SK-N-SH (cell line): ENCODE measurements around the gene ANKMY1. TPM values are rescaled to one million over a fixed set of nuclear protein-coding genes. Genes with fewer than 3 reads are reported as not detected.

Experiments used
- CTCF ChIA-PET: fragments of 300-600, 350-600 bp; formaldehyde crosslinking; extraction: SDS; loops from one replicate; lab custom pipeline; 2021; lab: Yijun Ruan, JAX
- POLR2A ChIA-PET: fragments of 350-600 bp; sonication (Branson Sonifier 250); formaldehyde crosslinking; extraction: SDS; loops from one replicate; lab custom pipeline; 2020; ENCODE audit warnings: antibody characterized with exemption, inconsistent platforms; lab: Yijun Ruan, JAX
- DNase-seq: peaks from one replicate; pipeline ENCODE4 v3.0.0; 2012
- H2AFZ ChIP-seq: fragments of 200-600 bp; sonication (generic); 2 replicates; pipeline ENCODE4 v1.8.1; 2016; ENCODE audit warnings: antibody characterized with exemption, mild to moderate bottlenecking, low read depth
- H3F3A ChIP-seq: fragments of 200-600 bp; sonication (generic); replicated peaks from 2 replicates; pipeline ENCODE3; 2016; ENCODE audit warnings: antibody characterized with exemption, mild to moderate bottlenecking; ENCODE audit not compliant: insufficient read depth
- H3K27ac ChIP-seq, 2 experiments: fragments of 200-500 bp in 1 of 2; fragments of 200-600 bp in 1 of 2; sonication (Bioruptor generic) in 1 of 2; sonication (generic), shearing (Covaris generic) in 1 of 2; 2 replicates each; pipeline versions ENCODE4 v1.5.1 to v1.6.1; 2014 to 2016; ENCODE audit warnings: low read depth in 2 of 2, inconsistent platforms in 1 of 2, low read length in 1 of 2, mild to moderate bottlenecking in 1 of 2, mixed read lengths in 1 of 2
- H3K27me3 ChIP-seq: fragments of 200-600 bp; sonication (generic), shearing (Covaris generic); 2 replicates; pipeline ENCODE4 v1.6.1; 2016; ENCODE audit warnings: mixed run types; ENCODE audit not compliant: insufficient read depth
- H3K36me3 ChIP-seq, 2 experiments: fragments of 200-500 bp in 1 of 2; fragments of 200-600 bp in 1 of 2; sonication (Bioruptor generic) in 1 of 2; sonication (generic) in 1 of 2; replicated peaks in 1 of 2; 2 replicates each; pipeline versions ENCODE3 to v1.5.1; 2014 to 2016; ENCODE audit warnings: low read length in 1 of 2, mild to moderate bottlenecking in 1 of 2; ENCODE audit not compliant: insufficient read depth in 2 of 2, control insufficient read depth in 1 of 2
- H3K4me1 ChIP-seq, 2 experiments: fragments of 200-500 bp in 1 of 2; fragments of 200-600 bp in 1 of 2; sonication (Bioruptor generic) in 1 of 2; sonication (generic), shearing (Covaris generic) in 1 of 2; 2 replicates each; pipeline versions ENCODE4 v1.5.1 to v1.6.1; 2014 to 2016; ENCODE audit warnings: low read depth in 1 of 2, low read length in 1 of 2, mixed run types in 1 of 2; ENCODE audit not compliant: insufficient read depth in 2 of 2, control insufficient read depth in 1 of 2
- H3K4me2 ChIP-seq: fragments of 200-600 bp; sonication (generic), shearing (Covaris generic); 2 replicates; pipeline ENCODE4 v1.6.1; 2017; ENCODE audit warnings: mixed run types
- H3K4me3 ChIP-seq, 2 experiments: fragments of 200-500 bp in 1 of 2; fragments of 200-600 bp in 1 of 2; sonication (Bioruptor generic) in 1 of 2; sonication (generic), shearing (Covaris generic) in 1 of 2; 2 replicates each; pipeline versions ENCODE4 v1.5.1 to v1.8.1; 2014 to 2016; ENCODE audit warnings: low read depth in 2 of 2, inconsistent platforms in 1 of 2, low read length in 1 of 2, mild to moderate bottlenecking in 1 of 2, mixed read lengths in 1 of 2, moderate library complexity in 1 of 2
- H3K79me2 ChIP-seq: fragments of 200-600 bp; sonication (generic); 2 replicates; pipeline ENCODE4 v1.8.1; 2017; ENCODE audit warnings: mild to moderate bottlenecking; ENCODE audit not compliant: insufficient read depth
- H3K9ac ChIP-seq: fragments of 200-600 bp; sonication (generic); 2 replicates; pipeline ENCODE4 v1.6.1; 2017; ENCODE audit warnings: mixed run types
- H3K9me2 ChIP-seq: fragments of 200-600 bp; sonication (generic); 2 replicates; pipeline ENCODE4 v1.6.1; 2017; ENCODE audit warnings: mixed run types
- H3K9me3 ChIP-seq: fragments of 200-600 bp; sonication (generic); 2 replicates; pipeline ENCODE4 v1.6.1; 2017; ENCODE audit warnings: mixed run types, mild to moderate bottlenecking, moderate library complexity
- H4K20me1 ChIP-seq: fragments of 200-600 bp; sonication (generic); 2 replicates; pipeline ENCODE4 v1.6.1; 2017; ENCODE audit warnings: mild to moderate bottlenecking, mixed run types; ENCODE audit not compliant: insufficient read depth
- CHD2 ChIP-seq: fragments of 150-350 bp; IDR thresholded peaks from 2 replicates; pipeline ENCODE4 v1.6.1; 2018; ENCODE audit warnings: low read length; ENCODE audit not compliant: partially characterized antibody
- EP300 ChIP-seq, 2 experiments: IDR thresholded peaks; 2 replicates each; pipeline versions ENCODE4 v1.4.0 to v1.6.1; 2012; ENCODE audit warnings: borderline replicate concordance in 1 of 2, low read depth in 1 of 2, low read length in 1 of 2
- FOSL2 ChIP-seq: IDR thresholded peaks from 2 replicates; pipeline ENCODE4 v1.4.0; 2012; ENCODE audit warnings: low read depth, mild to moderate bottlenecking, moderate library complexity, borderline replicate concordance
- MEF2A ChIP-seq: IDR thresholded peaks from 2 replicates; pipeline ENCODE4 v1.4.0; 2012; ENCODE audit warnings: low read depth, borderline replicate concordance
- MXI1 ChIP-seq: IDR thresholded peaks from 2 replicates; pipeline ENCODE4 v1.6.1; 2012; ENCODE audit warnings: mild to moderate bottlenecking, low read depth, low read length, improper control_type of control experiment
- NRF1 ChIP-seq: IDR thresholded peaks from 2 replicates; pipeline ENCODE4 v1.6.1; 2012; ENCODE audit warnings: low read depth, mild to moderate bottlenecking, low read length
- PBX3 ChIP-seq: IDR thresholded peaks from 2 replicates; pipeline ENCODE4; 2012
- POLR2AphosphoS5 ChIP-seq: IDR thresholded peaks from 2 replicates; pipeline ENCODE4 v1.6.1; 2012; ENCODE audit warnings: low read depth, low read length
- RFX5 ChIP-seq: IDR thresholded peaks from 2 replicates; pipeline ENCODE4 v1.6.1; 2012; ENCODE audit warnings: mild to moderate bottlenecking, improper control_type of control experiment, low read length
- SMC3 ChIP-seq: IDR thresholded peaks from 2 replicates; pipeline ENCODE4 v1.6.1; 2012; ENCODE audit warnings: low read depth, low read length, improper control_type of control experiment
- USF1 ChIP-seq: IDR thresholded peaks from 2 replicates; pipeline ENCODE4 v1.4.0; 2012; ENCODE audit warnings: low read depth, borderline replicate concordance
- YY1 ChIP-seq: IDR thresholded peaks from 2 replicates; pipeline ENCODE4 v1.4.0; 2012; ENCODE audit warnings: low read depth, mild to moderate bottlenecking
- WGBS: methylation state at CpG from one replicate; pipeline ENCODE4 v1.1.6; 2017; ENCODE audit warnings: low lambda C conversion rate; 5-methylcytosine and 5-hydroxymethylcytosine counted together
- polyA plus RNA-seq, 3 experiments: library from polyadenylated mRNA; depleted of rRNA; stranded (reverse); fragments of >200 nt; gene quantifications; 2 replicates each; pipeline ENCODE4 v1.2.3, GENCODE V29; 2012
- TF ChIP-seq, protein P1 (sequence below): IDR thresholded peaks from 2 replicates; pipeline ENCODE4 v1.4.0; 2012; ENCODE audit warnings: low read depth, borderline replicate concordance
- TF ChIP-seq, protein P2 (sequence below): fragments of 150-350 bp; IDR thresholded peaks from 2 replicates; pipeline ENCODE4 v1.6.1; 2016; ENCODE audit warnings: mild to moderate bottlenecking, low read depth, low read length

Gene ANKMY1
- polyA plus RNA-seq, 1 of the 3 experiments (the other 2 are of a cell fraction) = 12.1 TPM

DNA sequence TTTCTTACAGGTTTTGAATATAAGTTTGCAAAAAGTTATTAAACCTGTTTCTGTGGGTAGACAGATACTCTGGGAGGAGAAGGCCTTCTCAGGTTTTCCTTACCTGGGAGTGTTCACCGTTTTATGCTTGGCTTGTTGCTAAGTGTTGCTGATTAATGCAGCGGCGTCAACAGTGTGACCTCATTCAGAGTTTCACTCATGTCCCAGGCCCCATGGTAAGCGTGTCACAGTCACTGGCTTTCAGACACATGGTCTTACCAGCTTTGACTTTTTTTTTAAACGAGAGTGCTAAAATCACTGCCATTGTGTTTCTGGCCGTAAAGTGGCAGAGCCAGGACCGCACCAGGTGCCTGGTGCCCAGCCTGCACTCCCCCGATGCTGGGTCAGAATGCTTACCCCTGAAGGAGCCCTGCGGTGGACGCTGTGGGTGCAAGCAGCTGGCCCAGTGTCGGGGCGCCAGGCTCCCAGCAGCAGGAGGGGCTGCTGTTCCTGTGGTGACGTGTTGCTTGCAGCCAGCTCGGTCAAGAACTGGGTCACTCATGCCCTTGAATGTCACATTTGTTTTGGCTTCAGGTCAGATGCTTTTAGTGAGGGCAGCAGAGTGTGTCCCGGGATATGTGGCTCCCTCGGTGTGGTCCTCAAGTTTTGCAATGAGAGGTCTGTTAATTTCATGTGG is 32.2 kb upstream of the ANKMY1 start:
- Histone ChIP-seq H3K27me3 (no peaks in the 10 kb centered on the region), H3K36me3 (peaks cover 0 to 32% of the 10 kb centered on the region in 2 experiments), H3F3A (no peaks in the 10 kb centered on the region), H3K9ac (no peak overlapping the region), H3K79me2 (peaks cover 73% of the 10 kb centered on the region), H3K4me1 (peaks cover 12 to 24% of the 10 kb centered on the region in 2 experiments; a peak in 3 of 4 replicates), H4K20me1 (peaks cover 24% of the 10 kb centered on the region), H3K4me3 (no peak overlapping the region), H3K27ac (no peak overlapping the region), H2AFZ (no peak overlapping the region), H3K4me2 (no peak overlapping the region), H3K9me2 (no peaks in the 10 kb centered on the region), H3K9me3 (no peaks in the 10 kb centered on the region)
- TF ChIP-seq FOSL2 = no peak
- TF ChIP-seq, protein P1, sequence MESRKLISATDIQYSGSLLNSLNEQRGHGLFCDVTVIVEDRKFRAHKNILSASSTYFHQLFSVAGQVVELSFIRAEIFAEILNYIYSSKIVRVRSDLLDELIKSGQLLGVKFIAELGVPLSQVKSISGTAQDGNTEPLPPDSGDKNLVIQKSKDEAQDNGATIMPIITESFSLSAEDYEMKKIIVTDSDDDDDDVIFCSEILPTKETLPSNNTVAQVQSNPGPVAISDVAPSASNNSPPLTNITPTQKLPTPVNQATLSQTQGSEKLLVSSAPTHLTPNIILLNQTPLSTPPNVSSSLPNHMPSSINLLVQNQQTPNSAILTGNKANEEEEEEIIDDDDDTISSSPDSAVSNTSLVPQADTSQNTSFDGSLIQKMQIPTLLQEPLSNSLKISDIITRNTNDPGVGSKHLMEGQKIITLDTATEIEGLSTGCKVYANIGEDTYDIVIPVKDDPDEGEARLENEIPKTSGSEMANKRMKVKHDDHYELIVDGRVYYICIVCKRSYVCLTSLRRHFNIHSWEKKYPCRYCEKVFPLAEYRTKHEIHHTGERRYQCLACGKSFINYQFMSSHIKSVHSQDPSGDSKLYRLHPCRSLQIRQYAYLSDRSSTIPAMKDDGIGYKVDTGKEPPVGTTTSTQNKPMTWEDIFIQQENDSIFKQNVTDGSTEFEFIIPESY = no peak
- TF ChIP-seq USF1 = no peak
- WGBS = 87% methylated on average over 9 of the region's 16 CpGs
- ChIA-PET POLR2A (no interaction called here), CTCF (interaction anchor here (1.4 to 5.7 kb wide), 2 partner anchors 14 to 24 kb away, joined by 5 to 31 read pairs; no protein-coding TSS in a partner anchor)
- DNase-seq = no peak

DNA sequence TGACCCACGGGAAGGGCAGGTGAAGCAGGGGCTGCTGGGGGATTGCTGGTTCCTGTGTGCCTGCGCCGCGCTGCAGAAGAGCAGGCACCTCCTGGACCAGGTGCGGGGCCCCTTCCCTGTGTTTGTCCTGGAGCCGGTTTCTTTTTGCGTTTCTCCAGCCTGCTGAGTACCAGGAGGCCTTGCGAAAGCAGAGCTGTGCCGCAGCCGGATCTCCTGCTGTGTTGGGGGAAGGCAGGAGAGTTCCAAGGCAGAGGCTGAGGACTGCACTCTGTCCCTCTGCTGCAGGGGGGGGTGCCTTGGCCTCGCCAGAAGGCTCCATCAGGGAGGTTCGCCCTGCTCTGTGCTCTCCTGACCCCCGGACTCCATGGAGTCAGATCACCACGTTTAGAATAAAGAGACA is 31.6 kb upstream of the ANKMY1 start:
- no peak for TF ChIP-seq CHD2
- TF ChIP-seq, protein P2, sequence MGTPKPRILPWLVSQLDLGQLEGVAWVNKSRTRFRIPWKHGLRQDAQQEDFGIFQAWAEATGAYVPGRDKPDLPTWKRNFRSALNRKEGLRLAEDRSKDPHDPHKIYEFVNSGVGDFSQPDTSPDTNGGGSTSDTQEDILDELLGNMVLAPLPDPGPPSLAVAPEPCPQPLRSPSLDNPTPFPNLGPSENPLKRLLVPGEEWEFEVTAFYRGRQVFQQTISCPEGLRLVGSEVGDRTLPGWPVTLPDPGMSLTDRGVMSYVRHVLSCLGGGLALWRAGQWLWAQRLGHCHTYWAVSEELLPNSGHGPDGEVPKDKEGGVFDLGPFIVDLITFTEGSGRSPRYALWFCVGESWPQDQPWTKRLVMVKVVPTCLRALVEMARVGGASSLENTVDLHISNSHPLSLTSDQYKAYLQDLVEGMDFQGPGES = no peak
- TF ChIP-seq PBX3 = no peak
- no peak for TF ChIP-seq EP300 (IDR thresholded peaks at IDR 0.05; ENCODE audit: borderline replicate concordance in 1 of 2, low read depth in 1 of 2, low read length in 1 of 2)
- no peak for TF ChIP-seq YY1
- no peak for TF ChIP-seq POLR2AphosphoS5
- TF ChIP-seq RFX5 = no peak
- no peak for TF ChIP-seq SMC3
- no peak for TF ChIP-seq MEF2A
- no peak for TF ChIP-seq NRF1
- no peak for TF ChIP-seq MXI1
- Histone ChIP-seq H3K4me2 (no peak overlapping the region), H3K36me3 (peaks cover 0 to 35% of the 10 kb centered on the region in 2 experiments), H3K4me1 (peaks cover 17 to 30% of the 10 kb centered on the region in 2 experiments; a peak in 3 of 4 replicates), H2AFZ (no peak overlapping the region), H3K27me3 (no peaks in the 10 kb centered on the region), H3K27ac (no peak overlapping the region), H3K9me2 (no peaks in the 10 kb centered on the region), H4K20me1 (peaks cover 24% of the 10 kb centered on the region), H3F3A (no peaks in the 10 kb centered on the region), H3K79me2 (peaks cover 79% of the 10 kb centered on the region), H3K4me3 (no peak overlapping the region), H3K9ac (no peak overlapping the region), H3K9me3 (no peaks in the 10 kb centered on the region)
- DNase-seq = no peak
- POLR2A ChIA-PET = no interaction called here
- WGBS = 95% methylated on average over 8 of the region's 14 CpGs
- CTCF ChIA-PET = interaction anchor here (1.4 to 5.7 kb wide), 3 partner anchors 15 to 28 kb away, joined by 5 to 31 read pairs (median 7); no protein-coding TSS in a partner anchor
